Measurements from ENCODE around the gene LEMD3.

The LEMD3 gene

GRCh38 chr12:65152596-65152995, 16.8 kb upstream of the LEMD3 start:
- H3K4me3 ChIP-seq (ENCODE audit: low read depth, low read length): no peak overlapping the region
- TF ChIP-seq CTCF (IDR thresholded peaks at IDR 0.05; ENCODE audit: control insufficient read depth, extremely low read depth, insufficient read depth): no peak
- no peak for DNase-seq (ENCODE audit: low read depth)

- no peak for DNase-seq (ENCODE audit: low read depth)
- no peak for TF ChIP-seq CTCF (IDR thresholded peaks at IDR 0.05; ENCODE audit: control insufficient read depth, extremely low read depth, insufficient read depth)
- H3K4me3 ChIP-seq (ENCODE audit: low read depth, low read length): no peak overlapping the region
These were observed 13.6 kb upstream of the LEMD3 start for GRCh38 chr12:65155784-65156183.

GRCh38 chr12:65156366-65156841, 13.0 kb upstream of the LEMD3 start:
- DNase-seq (ENCODE audit: low read depth): no peak
- no peak overlapping the region for H3K4me3 ChIP-seq (ENCODE audit: low read depth, low read length)
- no peak for TF ChIP-seq CTCF (IDR thresholded peaks at IDR 0.05; ENCODE audit: control insufficient read depth, extremely low read depth, insufficient read depth)

GRCh38 chr12:65157091-65157490, 12.3 kb upstream of the LEMD3 start:
- no peak for DNase-seq (ENCODE audit: low read depth)
- no peak for TF ChIP-seq CTCF (IDR thresholded peaks at IDR 0.05; ENCODE audit: control insufficient read depth, extremely low read depth, insufficient read depth)
- no peak overlapping the region for H3K4me3 ChIP-seq (ENCODE audit: low read depth, low read length)

GRCh38 chr12:65162609-65163008, 6.8 kb upstream of the LEMD3 start:
- DNase-seq (ENCODE audit: low read depth): no peak
- no peak for TF ChIP-seq CTCF (IDR thresholded peaks at IDR 0.05; ENCODE audit: control insufficient read depth, extremely low read depth, insufficient read depth)
- H3K4me3 ChIP-seq (ENCODE audit: low read depth, low read length): no peak overlapping the region

GRCh38 chr12:65164244-65164643, 5.1 kb upstream of the LEMD3 start:
- TF ChIP-seq CTCF (IDR thresholded peaks at IDR 0.05; ENCODE audit: control insufficient read depth, extremely low read depth, insufficient read depth): no peak
- DNase-seq (ENCODE audit: low read depth): no peak
- H3K4me3 ChIP-seq (ENCODE audit: low read depth, low read length): no peak overlapping the region

- DNase-seq (ENCODE audit: low read depth): no peak
- no peak overlapping the region for H3K4me3 ChIP-seq (ENCODE audit: low read depth, low read length)
- no peak for TF ChIP-seq CTCF (IDR thresholded peaks at IDR 0.05; ENCODE audit: control insufficient read depth, extremely low read depth, insufficient read depth)
These were observed 4.6 kb upstream of the LEMD3 start for GRCh38 chr12:65164774-65165173.
